Breast epithelium (tissue), 4 donors: ENCODE measurements around the gene PRRX2. TPM values are rescaled to one million over a fixed set of nuclear protein-coding genes. Genes with fewer than 3 reads are reported as not detected.

ENCODE experiments used
- DNase-seq, 2 donors: peaks; one replicate each; pipeline ENCODE4 v3.0.0-alpha.2; 2019; ENCODE audit warnings: low spot score in 2 of 2
- H3K27ac ChIP-seq, 2 donors: fragments of 200-600 bp; sonication (generic) in 1 of 2; one replicate each; pipeline ENCODE4 v1.5.1; 2016 to 2019; ENCODE audit warnings: mild to moderate bottlenecking in 1 of 2
- H3K27me3 ChIP-seq, 2 donors: fragments of 200-600 bp; sonication (generic) in 1 of 2; one replicate each; pipeline versions ENCODE4 v1.5.1 to v1.6.0; 2017 to 2019; ENCODE audit warnings: control low read depth in 1 of 2, mild to moderate bottlenecking in 1 of 2
- H3K36me3 ChIP-seq: fragments of 200-600 bp; one replicate; pipeline ENCODE4 v1.5.1; 2019
- H3K4me1 ChIP-seq, 2 donors: fragments of 200-600 bp; sonication (generic); one replicate each; pipeline ENCODE4 v1.5.1; 2016 to 2019; ENCODE audit warnings: control low read depth in 1 of 2
- H3K4me3 ChIP-seq, 3 donors: fragments of 200-600 bp; sonication (generic); 1 replicate in 2 of 3; 2 replicates in 1 of 3; pipeline ENCODE4 v1.5.1; 2016 to 2019; ENCODE audit warnings: mild to moderate bottlenecking in 3 of 3, moderate library complexity in 2 of 3
- H3K9me3 ChIP-seq, 2 donors: fragments of 200-600 bp; sonication (generic) in 1 of 2; one replicate each; pipeline ENCODE4 v1.5.1; 2016 to 2019; ENCODE audit warnings: control low read depth in 1 of 2
- CTCF ChIP-seq, 3 donors: fragments of 450-650 bp; IDR thresholded peaks; one replicate each; pipeline ENCODE4 v1.5.1; 2016 to 2017; ENCODE audit warnings: antibody characterized with exemption in 3 of 3, mild to moderate bottlenecking in 3 of 3, moderate library complexity in 3 of 3
- POLR2A ChIP-seq: fragments of 450-650 bp; IDR thresholded peaks from one replicate; pipeline ENCODE4 v1.6.1; 2016; ENCODE audit warnings: antibody characterized with exemption, mild to moderate bottlenecking, moderate library complexity
- POLR2AphosphoS5 ChIP-seq, 3 donors: sonication (generic); formaldehyde crosslinking; IDR thresholded peaks; one replicate each; pipeline ENCODE4 v1.6.1; 2017; ENCODE audit warnings: antibody characterized with exemption in 3 of 3
- intact Hi-C: fragments of 100-400 bp; cut with DNase I; formaldehyde crosslinking; loops from one replicate; pipeline ENCODE4 v1.15.1; 2023; ENCODE audit warnings: low total_unique reads
- total RNA-seq, 3 donors: library from RNA; depleted of rRNA; stranded (reverse); fragments of >200 nt; gene quantifications; one replicate each; pipeline ENCODE4 v1.1.0, GENCODE V29; 2016

The PRRX2 gene
- total RNA-seq, 3 donors from 2014 or later, result 4.4 to 35.1 (median 9.9) TPM

DNA sequence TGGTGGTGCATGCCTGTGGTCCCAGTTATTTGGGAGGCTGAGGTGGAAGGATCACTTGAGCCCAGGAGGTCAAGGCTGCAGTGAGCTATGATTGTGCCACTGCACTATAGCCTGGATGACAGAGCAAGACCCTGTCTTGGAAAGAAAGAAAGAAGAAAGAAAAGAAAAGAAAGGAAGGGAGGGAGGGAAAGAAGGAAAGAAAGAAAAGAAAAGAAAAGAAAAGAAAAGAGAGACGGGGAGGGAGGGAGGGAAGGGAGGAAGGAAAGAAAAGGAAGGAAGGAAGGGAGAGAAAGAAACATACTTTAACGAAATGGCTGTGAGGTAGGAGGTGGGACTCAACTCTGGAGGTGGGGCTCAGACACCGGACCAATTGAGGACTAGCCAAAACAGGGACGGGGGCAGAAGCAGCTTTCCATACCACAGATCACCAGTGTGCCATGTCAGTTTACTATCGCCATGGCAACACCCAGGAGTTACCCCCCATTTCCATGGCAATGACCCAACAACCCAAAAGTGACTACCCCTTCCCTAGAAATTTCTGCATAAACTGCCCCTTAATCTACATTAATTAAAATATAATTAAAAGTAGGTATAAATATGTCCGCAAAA lies 66.1 kb downstream of the PRRX2 start:
- Histone ChIP-seq H3K36me3 (no peaks in the 10 kb centered on the region), H3K4me3 (no peak overlapping the region), H3K4me1 (peaks cover 0 to 2% of the 10 kb centered on the region in 2 donors), H3K27me3 (no peaks in the 10 kb centered on the region), H3K9me3 (no peaks in the 10 kb centered on the region), H3K27ac (no peak overlapping the region)
- DNase-seq, result no peak
- TF ChIP-seq CTCF (IDR thresholded peaks at IDR 0.05), result no peak
- TF ChIP-seq POLR2A, result no peak
- TF ChIP-seq POLR2AphosphoS5 (IDR thresholded peaks at IDR 0.05), result no peak
- intact Hi-C loops, result no loop called here

GRCh38 chr9:129732100-129732499 lies 66.7 kb downstream of the PRRX2 start:
- no peaks in the 10 kb centered on the region for H3K27me3 ChIP-seq
- intact Hi-C loops, result no loop called here

DNA sequence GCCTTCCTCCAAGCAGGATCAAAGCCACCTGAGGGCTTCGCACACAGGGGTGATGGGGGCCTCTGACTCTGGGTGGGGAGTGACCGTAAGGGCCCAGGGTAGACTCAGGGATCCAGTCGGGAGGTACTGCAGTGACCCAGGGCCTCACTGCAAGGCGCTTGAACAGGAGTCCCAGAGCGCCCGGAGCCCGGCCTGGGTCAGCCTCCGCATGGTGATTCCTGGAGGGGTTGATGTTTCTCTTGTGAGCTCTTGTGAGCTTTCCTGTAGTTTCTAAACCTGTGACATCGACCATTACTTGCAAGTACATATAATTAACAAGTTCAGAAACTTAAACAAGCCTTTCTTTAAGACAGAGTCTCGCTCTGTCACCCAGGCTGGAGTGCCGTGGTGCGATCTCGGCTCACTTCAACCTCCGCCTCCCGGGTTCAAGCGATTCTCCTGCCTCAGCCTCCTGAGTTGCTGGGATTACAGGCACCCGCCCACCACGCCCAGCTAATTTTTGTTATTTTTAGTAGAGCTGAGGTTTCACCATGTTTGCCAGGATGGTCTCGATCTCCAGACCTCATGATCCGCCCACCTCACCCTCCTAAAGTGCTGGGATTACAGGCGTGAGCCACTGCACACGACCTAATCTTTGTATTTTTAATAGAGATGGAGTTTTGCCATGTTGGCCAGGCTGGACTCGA lies 67.6 kb downstream of the PRRX2 start:
- Histone ChIP-seq H3K27ac (no peak overlapping the region), H3K4me1 (peaks cover 0 to 3% of the 10 kb centered on the region in 2 donors), H3K27me3 (no peaks in the 10 kb centered on the region), H3K36me3 (no peaks in the 10 kb centered on the region), H3K9me3 (no peaks in the 10 kb centered on the region), H3K4me3 (no peak overlapping the region)
- intact Hi-C loops, result no loop called here
- no peak for DNase-seq
- no peak for TF ChIP-seq POLR2AphosphoS5 (IDR thresholded peaks at IDR 0.05)
- TF ChIP-seq CTCF (IDR thresholded peaks at IDR 0.05), result no peak
- TF ChIP-seq POLR2A, result no peak

More at GRCh38 chr9:129732100-129732499, 66.7 kb downstream of the PRRX2 start:
- no peaks in the 10 kb centered on the region for H3K4me1 ChIP-seq
- TF ChIP-seq POLR2A (no peak), CTCF (IDR thresholded peaks at IDR 0.05) (no peak), POLR2AphosphoS5 (IDR thresholded peaks at IDR 0.05) (no peak)
- H3K36me3 ChIP-seq, result no peaks in the 10 kb centered on the region
- H3K27ac ChIP-seq, result no peak overlapping the region
- no peak for DNase-seq
- no peak overlapping the region for H3K4me3 ChIP-seq
- H3K9me3 ChIP-seq, result no peaks in the 10 kb centered on the region

DNA sequence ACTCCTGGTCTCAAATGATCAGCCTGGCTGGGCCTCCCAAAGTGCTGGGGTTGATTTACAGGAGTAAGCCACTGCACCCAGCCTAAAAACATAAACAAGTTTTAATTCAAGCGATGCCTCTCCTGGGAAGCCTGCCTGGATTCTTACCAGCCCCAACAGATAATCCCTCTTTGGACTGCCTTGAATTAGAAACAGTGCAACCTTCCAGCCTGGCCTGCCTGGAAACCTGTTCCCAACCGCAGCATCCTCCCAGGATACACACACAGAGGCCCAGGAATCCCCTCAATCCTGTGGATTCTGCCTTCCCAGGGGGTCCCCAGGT lies 68.1 kb downstream of the PRRX2 start:
- intact Hi-C loops, result no loop called here
- Histone ChIP-seq H3K9me3 (no peaks in the 10 kb centered on the region), H3K36me3 (no peaks in the 10 kb centered on the region), H3K4me3 (no peak overlapping the region), H3K4me1 (peaks cover 0 to 3% of the 10 kb centered on the region in 2 donors), H3K27me3 (no peaks in the 10 kb centered on the region), H3K27ac (no peak overlapping the region)
- no peak for TF ChIP-seq POLR2A
- no peak for TF ChIP-seq CTCF (IDR thresholded peaks at IDR 0.05)
- no peak for TF ChIP-seq POLR2AphosphoS5 (IDR thresholded peaks at IDR 0.05)
- DNase-seq, result no peak

GRCh38 chr9:129735546-129735945 lies 70.1 kb downstream of the PRRX2 start:
- intact Hi-C loops, result loop anchor here (5.0 kb wide), 1 partner anchor 47 kb away; no protein-coding TSS in a partner anchor
- Histone ChIP-seq H3K4me1 (peaks cover 0 to 3% of the 10 kb centered on the region in 2 donors), H3K27ac (no peak overlapping the region), H3K27me3 (no peaks in the 10 kb centered on the region), H3K9me3 (no peaks in the 10 kb centered on the region), H3K4me3 (no peak overlapping the region), H3K36me3 (no peaks in the 10 kb centered on the region)
- DNase-seq, result no peak
- TF ChIP-seq CTCF (IDR thresholded peaks at IDR 0.05) (no peak), POLR2AphosphoS5 (IDR thresholded peaks at IDR 0.05) (no peak), POLR2A (no peak)
